Smooth muscle cell of the brain vasculature (primary cell): Measurements from ENCODE around the gene HERPUD1.
A peak's percentile ranks its signal among the peaks of the same experiment; 100 is the strongest.
"Not testable (repeated sequence)": the region's sequence is repeated elsewhere in the genome, so short reads cannot be mapped to it uniquely, and the experiment has no call there.

ENCODE experiments used
- DNase-seq: peaks from one replicate; pipeline ENCODE4 v3.0.0-alpha.2; 2012; ENCODE audit warnings: low read depth, low spot score

HERPUD1 gene

GRCh38 chr16:56980792-56981724, 49.1 kb downstream of the HERPUD1 start:
- no peak for DNase-seq

- DNase-seq = no peak
Measured at GRCh38 chr16:56981729-56982271, 49.9 kb downstream of the HERPUD1 start.

DNA sequence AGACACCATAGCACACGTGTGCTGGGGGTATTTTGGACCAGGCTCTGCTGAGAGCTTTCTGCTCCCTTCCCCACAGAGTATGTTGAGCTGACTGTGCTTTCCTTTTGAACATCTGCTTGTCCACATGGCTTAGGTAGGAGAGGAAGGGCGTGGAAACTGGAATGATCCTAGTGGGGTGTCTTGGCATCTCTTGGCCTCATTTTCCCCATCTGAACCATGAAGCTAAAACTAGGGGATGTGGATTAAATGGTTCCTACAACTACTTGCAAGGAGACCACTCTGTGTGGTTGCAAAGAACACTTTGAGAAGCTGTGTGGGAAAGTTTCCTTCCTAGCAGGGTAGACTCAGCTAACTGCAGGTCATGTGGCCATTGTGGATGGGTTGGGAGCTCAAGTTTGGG, 50.8 kb downstream of the HERPUD1 start:
- no peak for DNase-seq

- no peak for DNase-seq
Measured at GRCh38 chr16:56983211-56983751, 51.3 kb downstream of the HERPUD1 start.

- no peak for DNase-seq
Measured at GRCh38 chr16:56984639-56985038, 52.7 kb downstream of the HERPUD1 start.

GRCh38 chr16:56985288-56985961, 53.5 kb downstream of the HERPUD1 start:
- DNase-seq = peak; percentile 65

DNA sequence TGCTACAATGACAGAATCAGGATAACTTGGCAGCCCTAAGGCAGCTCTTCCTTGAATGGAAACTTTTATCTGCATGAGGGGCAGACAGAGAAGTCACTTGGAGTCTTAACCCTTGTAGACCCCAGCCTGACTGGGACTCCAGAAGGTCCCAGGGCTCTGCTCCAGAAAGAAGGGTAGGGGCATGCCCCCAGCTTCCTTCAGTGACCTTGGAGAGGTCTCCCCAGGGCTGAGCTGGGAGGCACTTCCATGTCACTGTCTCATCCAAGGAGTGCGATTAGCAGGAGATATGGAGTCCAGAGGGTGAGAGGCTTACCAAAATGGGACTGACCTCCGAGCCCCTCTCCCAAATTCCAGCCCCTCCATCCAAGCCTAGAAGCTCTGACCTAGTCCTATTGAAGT, 54.0 kb downstream of the HERPUD1 start:
- no peak for DNase-seq

DNA sequence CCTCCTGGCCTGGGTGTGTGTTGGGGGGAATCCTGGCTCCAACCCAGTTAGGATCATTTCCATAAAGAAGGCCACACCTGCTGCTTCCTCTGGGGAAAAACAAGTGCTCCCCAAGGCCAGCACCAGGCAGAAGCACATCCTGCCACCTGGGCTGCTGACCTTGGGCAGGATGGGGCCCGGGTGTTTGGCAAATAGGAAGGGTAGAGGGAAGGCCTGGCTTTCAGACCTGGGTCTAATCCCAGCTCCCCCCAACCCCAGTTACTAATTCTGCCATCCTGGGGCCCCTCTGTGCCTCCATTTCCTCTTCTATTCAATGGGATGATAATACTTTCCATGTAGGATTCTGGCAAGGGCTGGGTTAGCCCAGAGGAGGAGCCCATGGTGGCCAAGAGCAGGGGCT, 54.4 kb downstream of the HERPUD1 start:
- no peak for DNase-seq

- not testable (repeated sequence) for DNase-seq
Measured at GRCh38 chr16:56986908-56987307, 55.0 kb downstream of the HERPUD1 start.

- DNase-seq = no peak
Measured at GRCh38 chr16:56987692-56988091, 55.8 kb downstream of the HERPUD1 start.

GRCh38 chr16:56988161-56988947, 56.4 kb downstream of the HERPUD1 start:
- no peak for DNase-seq

GRCh38 chr16:56988948-56989945, 57.3 kb downstream of the HERPUD1 start, which contains the start of gene NLRC5:
Gene NLRC5 (plus strand): TSS chr16:56989557. CDS start chr16:57020713, 31,156 bp downstream.
- peak; percentile 51 for DNase-seq

DNA sequence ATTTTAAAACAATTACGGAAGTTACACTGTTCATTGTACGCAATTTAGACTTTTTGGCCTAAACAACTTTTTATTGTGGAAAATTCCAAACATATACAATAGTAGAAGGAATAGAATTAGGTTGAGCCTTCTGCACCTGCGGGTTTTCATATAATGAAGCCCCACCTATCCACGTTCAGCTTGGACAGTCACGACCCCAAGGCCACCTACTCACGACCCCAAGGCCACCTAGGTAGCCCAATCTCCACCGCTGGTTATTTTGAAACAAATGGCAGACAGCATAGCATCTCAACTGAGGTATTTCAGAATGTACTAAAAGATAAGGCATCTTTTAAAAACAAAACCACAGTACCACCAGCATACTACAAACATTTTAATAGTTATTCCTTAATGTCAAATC, 58.0 kb downstream of the HERPUD1 start:
- no peak for DNase-seq

DNA sequence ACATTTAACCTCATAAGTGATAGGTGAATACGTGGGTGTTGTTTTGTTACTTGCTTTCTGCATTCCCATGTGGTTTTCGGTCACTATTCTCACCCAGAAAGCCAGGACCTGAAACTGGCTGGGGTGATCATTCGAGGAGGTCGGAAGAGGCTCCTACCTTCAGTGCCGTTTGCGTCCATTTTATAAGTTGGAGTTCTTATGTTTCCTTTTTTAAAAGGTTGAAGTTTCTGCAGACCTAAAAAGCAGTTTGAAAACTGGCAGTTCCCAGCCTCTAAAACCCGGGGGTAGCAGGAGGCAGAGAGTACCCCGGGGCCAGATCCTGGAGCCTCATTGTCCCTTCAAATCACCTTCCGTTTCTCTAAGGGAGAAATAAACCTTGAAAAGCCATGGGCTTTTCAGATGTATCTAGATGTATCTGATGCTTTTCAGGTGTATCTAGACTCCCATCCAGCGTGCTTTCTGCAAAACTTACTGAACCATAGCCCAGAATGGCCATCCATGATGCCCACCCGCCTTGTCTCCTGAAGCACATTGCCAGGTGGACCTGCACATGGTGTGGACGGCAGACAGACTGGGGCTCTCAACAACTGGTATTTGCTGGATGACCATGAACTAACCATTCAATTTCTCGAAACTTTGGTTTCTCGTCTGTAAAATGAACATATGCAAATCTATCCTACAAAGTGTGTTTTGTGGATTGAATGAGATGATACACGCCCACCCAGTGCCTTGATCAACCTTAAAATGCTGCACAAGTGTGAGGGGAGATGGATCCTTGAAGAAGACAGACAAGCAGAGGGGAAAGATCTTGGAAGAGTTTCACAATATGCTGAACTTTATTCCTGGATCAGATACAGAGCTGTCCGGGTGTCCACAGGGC, 58.7 kb downstream of the HERPUD1 start:
- no peak for DNase-seq

GRCh38 chr16:56992431-56992830, 60.5 kb downstream of the HERPUD1 start:
- DNase-seq = not testable (repeated sequence)

- no peak for DNase-seq
Measured at GRCh38 chr16:56993204-56993603, 61.3 kb downstream of the HERPUD1 start.

GRCh38 chr16:56994311-56994710, 62.4 kb downstream of the HERPUD1 start:
- DNase-seq = no peak
